NCI-H510A treated with DMSO at 0.1 percent for 48 hours (cell line): ENCODE data around the gene ZDHHC18.
"Not testable (repeated sequence)": the region's sequence is repeated elsewhere in the genome, so short reads cannot be mapped to it uniquely, and the experiment has no call there.

ENCODE experiments used
- DNase-seq: peaks from one replicate; lab custom pipeline; 2025; lab: John Stamatoyannopoulos, UW

ZDHHC18 gene

DNA sequence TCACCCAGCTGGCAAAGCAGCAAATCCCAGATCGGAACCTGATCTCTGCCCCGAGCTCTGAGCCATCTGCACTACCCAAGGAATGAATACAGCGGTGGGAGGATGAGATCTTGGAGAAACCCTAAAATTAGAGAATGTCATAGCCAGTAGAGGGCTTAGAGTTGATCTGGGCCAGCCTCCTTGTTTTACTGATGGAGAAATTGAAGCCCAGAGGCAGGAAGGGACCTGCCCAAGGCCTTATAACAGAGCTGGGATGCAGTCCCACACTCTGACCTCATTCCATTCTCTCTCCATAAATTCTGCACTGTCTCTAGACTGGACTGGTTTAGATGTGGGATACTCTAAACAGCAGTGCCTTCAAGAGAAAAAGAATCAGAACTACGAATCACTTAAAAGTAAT is 31.7 kb downstream of the ZDHHC18 start:
- DNase-seq: no peak

- DNase-seq: no peak
Observed at GRCh38 chr1:26858891-26859640, 32.6 kb downstream of the ZDHHC18 start.

DNA sequence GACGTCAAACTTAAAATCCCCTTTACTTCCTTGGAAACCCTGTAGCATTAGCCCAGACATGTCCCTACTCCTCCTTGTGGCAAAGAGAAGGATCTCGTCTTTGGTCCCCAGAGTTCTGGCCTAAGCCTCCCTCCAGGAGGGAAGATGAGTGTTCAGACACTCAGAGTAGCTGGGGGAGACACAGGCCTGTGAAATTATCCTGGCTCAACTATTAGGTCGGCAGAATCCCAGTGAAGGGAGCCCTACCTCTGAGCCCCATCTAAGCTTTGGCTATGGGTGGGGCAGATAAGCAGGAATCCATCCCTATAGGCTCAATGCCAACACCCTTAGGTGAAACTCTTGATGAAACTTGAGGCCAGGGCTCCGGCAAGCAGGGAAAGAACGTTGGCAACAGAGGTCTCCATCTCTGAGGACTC is 34.8 kb downstream of the ZDHHC18 start:
- no peak for DNase-seq

GRCh38 chr1:26861889-26862378 is 35.4 kb downstream of the ZDHHC18 start:
- DNase-seq: no peak

- peak; percentile 96 for DNase-seq
Observed at GRCh38 chr1:26862781-26863684, 36.5 kb downstream of the ZDHHC18 start, which contains the start of gene SFN. TSS of gene SFN (plus strand) at chr1:26863149. CDS start at chr1:26863213, 64 bp downstream.

GRCh38 chr1:26863685-26864077 is 37.2 kb downstream of the ZDHHC18 start:
- no peak for DNase-seq

- DNase-seq: peak; percentile 96
Observed at GRCh38 chr1:26864610-26865480, 38.4 kb downstream of the ZDHHC18 start.

DNA sequence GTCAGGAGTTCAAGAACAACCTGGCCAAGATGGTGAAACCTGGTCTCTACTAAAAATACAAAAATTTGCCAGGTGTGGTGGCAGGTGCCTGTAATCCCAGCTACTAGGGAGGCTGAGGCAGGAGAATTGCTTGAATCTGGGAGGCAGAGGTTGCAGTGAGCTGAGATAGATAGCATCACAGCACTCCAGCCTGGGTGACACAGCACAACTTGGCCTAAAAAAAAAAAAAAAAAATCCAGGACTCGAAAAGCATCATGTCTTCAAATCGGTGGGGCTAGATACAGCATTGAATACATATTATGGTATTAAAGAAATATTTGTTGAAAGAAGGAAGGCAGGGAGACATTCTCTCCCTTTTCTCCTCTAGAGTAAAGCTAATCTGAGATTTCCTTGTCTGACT is 46.6 kb downstream of the ZDHHC18 start:
- not testable (repeated sequence) for DNase-seq

- no peak for DNase-seq
Observed at GRCh38 chr1:26874896-26875295, 48.4 kb downstream of the ZDHHC18 start.

- no peak for DNase-seq
Observed at GRCh38 chr1:26877326-26877725, 50.8 kb downstream of the ZDHHC18 start.

GRCh38 chr1:26879793-26880192 is 53.3 kb downstream of the ZDHHC18 start:
- no peak for DNase-seq

GRCh38 chr1:26881611-26882010 is 55.1 kb downstream of the ZDHHC18 start:
- not testable (repeated sequence) for DNase-seq

DNA sequence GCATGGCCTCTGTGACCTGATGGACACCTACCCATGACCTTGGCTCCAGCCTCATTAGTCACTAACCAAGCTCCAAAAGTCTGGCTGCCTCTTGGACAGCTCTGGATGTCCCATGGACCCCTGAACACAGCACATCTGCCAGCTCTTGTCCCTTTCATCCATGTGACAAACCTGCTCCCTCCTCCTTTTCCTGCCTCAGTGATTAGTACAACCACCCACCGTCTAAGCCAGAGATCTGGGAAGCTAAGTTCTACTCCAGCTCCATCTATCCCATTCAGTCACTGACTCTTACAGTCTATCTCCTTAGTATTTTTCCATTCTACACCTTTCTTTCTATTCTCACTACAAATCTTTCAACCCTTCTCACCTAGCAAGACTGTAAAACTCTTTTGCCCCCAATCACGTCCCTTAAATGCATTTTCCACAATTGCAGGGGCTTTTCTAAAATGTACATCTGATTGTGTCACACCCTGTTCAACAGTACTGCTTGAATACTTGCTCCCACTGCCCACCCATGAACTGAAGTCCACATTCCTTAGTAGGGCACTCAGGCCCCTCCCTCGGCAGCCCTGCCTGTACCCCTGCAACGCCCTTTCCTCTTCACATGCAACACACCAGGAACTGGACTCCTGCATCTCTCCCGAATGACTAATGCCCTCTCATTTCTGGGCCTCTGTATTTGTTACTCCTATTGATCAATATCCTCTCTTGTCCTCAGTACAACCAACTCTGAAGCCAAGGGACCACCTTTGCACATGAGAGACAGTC is 56.4 kb downstream of the ZDHHC18 start:
- no peak for DNase-seq

GRCh38 chr1:26887125-26887524 is 60.6 kb downstream of the ZDHHC18 start:
- DNase-seq: no peak

- DNase-seq: no peak
Observed at GRCh38 chr1:26888231-26888630, 61.7 kb downstream of the ZDHHC18 start.

DNA sequence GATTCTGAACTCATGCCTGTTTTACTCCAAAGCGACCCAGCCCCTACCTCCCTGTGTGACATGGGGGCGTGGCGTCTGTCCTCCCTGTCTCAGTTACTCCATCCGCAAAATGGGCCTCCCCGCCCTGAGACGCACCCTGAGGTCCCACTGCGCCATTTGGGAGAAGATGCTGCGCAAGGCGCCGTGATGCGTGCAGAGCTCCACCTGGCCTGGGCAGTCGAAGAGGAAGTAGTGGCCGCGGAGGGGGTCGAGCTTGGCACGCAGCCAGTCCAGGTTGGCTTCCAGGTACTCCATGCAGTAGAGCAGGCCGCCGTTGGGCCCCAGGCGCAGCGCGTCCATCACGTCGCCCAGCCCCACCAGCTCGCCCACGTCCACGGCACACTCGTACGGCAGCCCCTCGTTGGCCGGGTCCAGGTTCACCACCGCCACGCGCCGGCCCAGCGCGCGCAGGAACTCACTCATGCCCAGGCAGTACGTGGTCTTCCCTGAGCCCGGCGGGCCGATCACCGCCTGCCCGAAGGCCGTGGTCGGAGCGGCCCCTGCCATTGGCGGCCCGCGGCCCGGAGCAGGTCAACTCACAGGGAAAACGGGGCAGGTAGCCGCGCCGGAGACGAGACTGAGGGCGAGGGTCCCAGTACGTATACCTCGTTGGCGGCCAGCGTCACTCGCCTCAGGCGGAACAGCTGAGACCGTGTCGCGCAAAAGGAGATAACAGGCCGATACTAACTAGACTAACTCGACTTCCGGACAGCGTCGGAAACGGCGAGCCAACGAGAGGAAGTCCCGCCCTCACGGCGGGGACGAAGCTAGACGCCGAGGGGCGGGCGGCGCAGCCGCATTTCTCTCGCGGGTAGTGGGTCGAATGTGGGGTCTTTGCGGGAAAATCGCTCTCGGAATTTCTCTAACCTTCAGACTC is 63.3 kb downstream of the ZDHHC18 start, which contains the start of gene GPN2:
TSS of gene GPN2 (minus strand) at position 733 of the 916 bp plus-strand sequence. CDS start at position 546, 187 bp downstream.
- peak; percentile 66 for DNase-seq

DNA sequence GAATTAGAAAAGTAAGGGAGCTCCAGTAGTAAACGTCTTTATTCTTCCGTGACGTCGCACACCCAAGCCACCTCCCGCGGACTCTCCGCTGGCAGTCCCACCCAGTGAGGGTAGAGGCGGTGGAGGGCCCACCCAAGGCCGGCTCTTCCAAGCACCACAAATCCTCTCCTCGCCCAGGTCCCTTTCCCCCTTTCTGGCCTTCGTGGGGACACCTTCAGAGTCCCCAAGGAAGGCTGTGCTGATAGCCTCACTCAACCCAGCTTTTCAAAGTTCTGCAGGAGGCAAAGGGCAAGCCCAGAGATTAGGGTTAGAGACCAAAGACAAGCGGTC is 63.9 kb downstream of the ZDHHC18 start:
- DNase-seq: no peak

DNA sequence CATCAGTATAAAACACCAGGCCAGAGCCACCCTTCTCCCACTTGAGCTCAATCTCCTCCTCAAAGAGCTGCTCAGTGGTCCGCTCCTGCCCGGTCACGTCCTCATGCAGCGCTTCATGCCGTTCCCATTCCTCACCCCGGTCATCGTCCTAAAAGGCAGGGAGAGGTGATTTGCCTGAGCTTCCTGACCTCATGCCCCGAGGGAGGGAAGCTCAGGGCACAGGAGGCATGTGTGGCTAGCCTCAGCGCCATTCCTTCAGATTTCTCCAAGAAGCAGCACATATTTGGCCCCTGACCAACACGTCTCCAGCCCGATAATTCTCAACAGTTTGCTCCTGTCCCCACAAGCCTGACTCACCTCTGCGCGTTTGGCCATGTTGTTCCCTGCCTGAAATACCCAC is 67.8 kb downstream of the ZDHHC18 start:
- no peak for DNase-seq

- DNase-seq: no peak
Observed at GRCh38 chr1:26897351-26897750, 70.9 kb downstream of the ZDHHC18 start.
